HepG2 (cell line): ENCODE data around the gene ABCB6. TPM values are rescaled to one million over a fixed set of nuclear protein-coding genes. Genes with fewer than 3 reads are reported as not detected.

Source experiments
- ADNP ChIP-seq: sonication (generic); formaldehyde crosslinking; IDR thresholded peaks from 2 replicates; pipeline ENCODE4 v1.4.0; 2020; ENCODE audit warnings: missing genetic modification reagents
- ARNT ChIP-seq: fragments of 450-650 bp; IDR thresholded peaks from 2 replicates; pipeline ENCODE4 v1.6.1; 2017
- ATF1 ChIP-seq: IDR thresholded peaks from 2 replicates; pipeline ENCODE4 v1.6.1; 2016; ENCODE audit warnings: mild to moderate bottlenecking, control low read depth
- DRAP1 ChIP-seq: IDR thresholded peaks from 2 replicates; pipeline ENCODE4 v1.6.1; 2016; ENCODE audit warnings: missing genetic modification reagents, missing compliant biosample characterization
- LRRFIP1 ChIP-seq: sonication (generic); formaldehyde crosslinking; conservative IDR thresholded peaks from 2 replicates; pipeline ENCODE4 v1.4.0; 2020; ENCODE audit warnings: missing genetic modification reagents
- MXI1 ChIP-seq: IDR thresholded peaks from 3 replicates; pipeline ENCODE4 v1.6.1; 2012; ENCODE audit warnings: low read depth, low read length, inconsistent platforms, borderline replicate concordance
- MZF1 ChIP-seq: sonication (generic); formaldehyde crosslinking; IDR thresholded peaks from 2 replicates; pipeline ENCODE4 v1.8.1; 2023; ENCODE audit warnings: mild to moderate bottlenecking, missing genetic modification reagents, borderline replicate concordance
- NCOR1 ChIP-seq: fragments of 200-600 bp; sonication (generic); IDR thresholded peaks from 2 replicates; pipeline ENCODE4 v1.7.0; 2017; ENCODE audit warnings: antibody characterized with exemption, low read length, borderline replicate concordance
- NFE2 ChIP-seq: sonication (generic); formaldehyde crosslinking; IDR thresholded peaks from 2 replicates; pipeline ENCODE4 v1.4.0; 2020; ENCODE audit warnings: missing genetic modification reagents
- ZBTB8A ChIP-seq: sonication (generic); formaldehyde crosslinking; IDR thresholded peaks from 2 replicates; pipeline ENCODE4 v1.4.0; 2020; ENCODE audit warnings: mild to moderate bottlenecking, low read depth, missing genetic modification reagents, borderline replicate concordance
- ZNF746 ChIP-seq: sonication (generic); formaldehyde crosslinking; IDR thresholded peaks from 2 replicates; pipeline ENCODE4 v1.8.0; 2022; ENCODE audit warnings: mild to moderate bottlenecking, missing genetic modification reagents
- polyA plus RNA-seq, 8 experiments: library from polyadenylated mRNA; depleted of rRNA in 3 of 8; stranded (reverse) in 7 of 8; unstranded in 1 of 8; fragments of >200 nt; fragmentation: Illumina TruSeq in 4 of 8; extraction: Trizol in 4 of 8; gene quantifications; 2 replicates each; pipeline versions ENCODE4 v1.2.1 to v1.2.3, GENCODE V29; 2011 to 2016; ENCODE audit warnings: low read depth in 4 of 8, missing spikeins in 1 of 8, mixed read lengths in 1 of 8; ENCODE audit not compliant: insufficient read depth in 1 of 8
- total RNA-seq, 5 experiments: library from RNA; depleted of rRNA; stranded (reverse); fragments of >200 nt; fragmentation: Illumina TruSeq; extraction: Trizol; gene quantifications; 2 replicates each; pipeline ENCODE4 v1.2.3, GENCODE V29; 2016; ENCODE audit warnings: low read depth in 1 of 5
- TF ChIP-seq, protein P1 (sequence below): sonication (generic); formaldehyde crosslinking; conservative IDR thresholded peaks from 2 replicates; pipeline ENCODE4 v1.4.0; 2020; ENCODE audit warnings: missing genetic modification reagents
- TF ChIP-seq, protein P2 (sequence below): sonication (generic); formaldehyde crosslinking; IDR thresholded peaks from 2 replicates; pipeline ENCODE4 v1.4.0; 2020; ENCODE audit warnings: missing genetic modification reagents, low read depth, mild to moderate bottlenecking, borderline replicate concordance
- TF ChIP-seq, protein P3 (sequence below): sonication (generic); formaldehyde crosslinking; IDR thresholded peaks from 2 replicates; pipeline ENCODE4; 2020; ENCODE audit warnings: missing genetic modification reagents, mild to moderate bottlenecking, borderline replicate concordance
- TF ChIP-seq, protein P4 (sequence below): IDR thresholded peaks from 2 replicates; pipeline ENCODE4 v1.6.1; 2016; ENCODE audit warnings: missing biosample characterization, missing genetic modification reagents, low read depth
- TF ChIP-seq, protein P5 (sequence below): sonication (generic); formaldehyde crosslinking; conservative IDR thresholded peaks from 2 replicates; pipeline ENCODE4 v1.4.0; 2020; ENCODE audit warnings: missing genetic modification reagents
- TF ChIP-seq, protein P6 (sequence below): sonication (generic); formaldehyde crosslinking; IDR thresholded peaks from 2 replicates; pipeline ENCODE4 v1.8.0; 2022; ENCODE audit warnings: mild to moderate bottlenecking, missing genetic modification reagents, moderate library complexity

Gene ABCB6
- total and polyA plus RNA-seq, 2 of the 13 experiments (the other 11 are each of a cell fraction or from before 2014, with no cell fraction given), result 91.1 to 137 TPM

GRCh38 chr2:219207134-219207883 is 11.4 kb downstream of the ABCB6 start (continued):
- TF ChIP-seq LRRFIP1 (CRISPR knock-in tag) (no peak), MZF1 (CRISPR knock-in tag) (no peak; the same call in 1 of the 2 replicates), NFE2 (CRISPR knock-in tag) (no peak), ZBTB8A (CRISPR knock-in tag) (no peak), NCOR1 (no peak), ARNT (no peak), ATF1 (no peak), ZNF746 (CRISPR knock-in tag) (no peak; the same call in 1 of the 2 replicates), DRAP1 (CRISPR knock-in tag) (no peak; the same call in 1 of the 2 replicates), ADNP (CRISPR knock-in tag) (no peak), MXI1 (peak; percentile 11; the same call in 1 of the 3 replicates)
- TF ChIP-seq, protein P1, sequence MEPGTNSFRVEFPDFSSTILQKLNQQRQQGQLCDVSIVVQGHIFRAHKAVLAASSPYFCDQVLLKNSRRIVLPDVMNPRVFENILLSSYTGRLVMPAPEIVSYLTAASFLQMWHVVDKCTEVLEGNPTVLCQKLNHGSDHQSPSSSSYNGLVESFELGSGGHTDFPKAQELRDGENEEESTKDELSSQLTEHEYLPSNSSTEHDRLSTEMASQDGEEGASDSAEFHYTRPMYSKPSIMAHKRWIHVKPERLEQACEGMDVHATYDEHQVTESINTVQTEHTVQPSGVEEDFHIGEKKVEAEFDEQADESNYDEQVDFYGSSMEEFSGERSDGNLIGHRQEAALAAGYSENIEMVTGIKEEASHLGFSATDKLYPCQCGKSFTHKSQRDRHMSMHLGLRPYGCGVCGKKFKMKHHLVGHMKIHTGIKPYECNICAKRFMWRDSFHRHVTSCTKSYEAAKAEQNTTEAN, result no peak
- TF ChIP-seq, protein P2, sequence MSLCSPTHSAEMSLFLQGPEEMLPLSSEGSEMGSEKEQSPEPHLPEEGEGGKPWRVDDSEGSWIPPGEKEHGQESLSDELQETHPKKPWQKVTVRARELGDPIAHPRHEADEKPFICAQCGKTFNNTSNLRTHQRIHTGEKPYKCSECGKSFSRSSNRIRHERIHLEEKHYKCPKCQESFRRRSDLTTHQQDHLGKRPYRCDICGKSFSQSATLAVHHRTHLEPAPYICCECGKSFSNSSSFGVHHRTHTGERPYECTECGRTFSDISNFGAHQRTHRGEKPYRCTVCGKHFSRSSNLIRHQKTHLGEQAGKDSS (CRISPR knock-in tag), result 0 out of 2 replicates have a peak, but pooled peaks have one; percentile 15
- TF ChIP-seq, protein P3, sequence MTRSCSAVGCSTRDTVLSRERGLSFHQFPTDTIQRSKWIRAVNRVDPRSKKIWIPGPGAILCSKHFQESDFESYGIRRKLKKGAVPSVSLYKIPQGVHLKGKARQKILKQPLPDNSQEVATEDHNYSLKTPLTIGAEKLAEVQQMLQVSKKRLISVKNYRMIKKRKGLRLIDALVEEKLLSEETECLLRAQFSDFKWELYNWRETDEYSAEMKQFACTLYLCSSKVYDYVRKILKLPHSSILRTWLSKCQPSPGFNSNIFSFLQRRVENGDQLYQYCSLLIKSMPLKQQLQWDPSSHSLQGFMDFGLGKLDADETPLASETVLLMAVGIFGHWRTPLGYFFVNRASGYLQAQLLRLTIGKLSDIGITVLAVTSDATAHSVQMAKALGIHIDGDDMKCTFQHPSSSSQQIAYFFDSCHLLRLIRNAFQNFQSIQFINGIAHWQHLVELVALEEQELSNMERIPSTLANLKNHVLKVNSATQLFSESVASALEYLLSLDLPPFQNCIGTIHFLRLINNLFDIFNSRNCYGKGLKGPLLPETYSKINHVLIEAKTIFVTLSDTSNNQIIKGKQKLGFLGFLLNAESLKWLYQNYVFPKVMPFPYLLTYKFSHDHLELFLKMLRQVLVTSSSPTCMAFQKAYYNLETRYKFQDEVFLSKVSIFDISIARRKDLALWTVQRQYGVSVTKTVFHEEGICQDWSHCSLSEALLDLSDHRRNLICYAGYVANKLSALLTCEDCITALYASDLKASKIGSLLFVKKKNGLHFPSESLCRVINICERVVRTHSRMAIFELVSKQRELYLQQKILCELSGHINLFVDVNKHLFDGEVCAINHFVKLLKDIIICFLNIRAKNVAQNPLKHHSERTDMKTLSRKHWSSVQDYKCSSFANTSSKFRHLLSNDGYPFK, result no peak
- TF ChIP-seq, protein P4, sequence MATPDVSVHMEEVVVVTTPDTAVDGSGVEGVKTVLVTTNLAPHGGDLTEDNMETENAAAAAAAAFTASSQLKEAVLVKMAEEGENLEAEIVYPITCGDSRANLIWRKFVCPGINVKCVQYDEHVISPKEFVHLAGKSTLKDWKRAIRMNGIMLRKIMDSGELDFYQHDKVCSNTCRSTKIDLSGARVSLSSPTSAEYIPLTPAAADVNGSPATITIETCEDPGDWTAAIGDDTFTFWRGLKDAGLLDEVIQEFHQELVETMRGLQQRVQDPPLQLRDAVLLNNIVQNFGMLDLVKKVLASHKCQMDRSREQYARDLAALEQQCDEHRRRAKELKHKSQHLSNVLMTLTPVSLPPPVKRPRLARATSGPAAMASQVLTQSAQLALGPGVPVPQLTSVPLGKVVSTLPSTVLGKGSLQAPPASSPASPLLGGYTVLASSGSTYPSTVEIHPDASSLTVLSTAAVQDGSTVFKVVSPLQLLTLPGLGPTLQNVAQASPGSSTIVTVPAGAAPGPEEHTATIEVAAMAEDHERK (CRISPR knock-in tag), result no peak
- TF ChIP-seq, protein P5, sequence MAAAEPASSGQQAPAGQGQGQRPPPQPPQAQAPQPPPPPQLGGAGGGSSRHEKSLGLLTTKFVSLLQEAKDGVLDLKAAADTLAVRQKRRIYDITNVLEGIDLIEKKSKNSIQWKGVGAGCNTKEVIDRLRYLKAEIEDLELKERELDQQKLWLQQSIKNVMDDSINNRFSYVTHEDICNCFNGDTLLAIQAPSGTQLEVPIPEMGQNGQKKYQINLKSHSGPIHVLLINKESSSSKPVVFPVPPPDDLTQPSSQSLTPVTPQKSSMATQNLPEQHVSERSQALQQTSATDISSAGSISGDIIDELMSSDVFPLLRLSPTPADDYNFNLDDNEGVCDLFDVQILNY (CRISPR knock-in tag), result no peak
- TF ChIP-seq, protein P6, sequence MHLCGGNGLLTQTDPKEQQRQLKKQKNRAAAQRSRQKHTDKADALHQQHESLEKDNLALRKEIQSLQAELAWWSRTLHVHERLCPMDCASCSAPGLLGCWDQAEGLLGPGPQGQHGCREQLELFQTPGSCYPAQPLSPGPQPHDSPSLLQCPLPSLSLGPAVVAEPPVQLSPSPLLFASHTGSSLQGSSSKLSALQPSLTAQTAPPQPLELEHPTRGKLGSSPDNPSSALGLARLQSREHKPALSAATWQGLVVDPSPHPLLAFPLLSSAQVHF (CRISPR knock-in tag), result no peak
